Epithelial cell of prostate (primary cell): ENCODE measurements around the gene CD69.

Experiments used
- DNase-seq: peaks from one replicate; pipeline ENCODE4 v3.0.0-alpha.2; 2011; ENCODE audit warnings: low read depth, low spot score
- H3K27ac ChIP-seq: fragments of 450-650 bp; 2 replicates; pipeline ENCODE4 v1.5.1; 2017; ENCODE audit warnings: mild to moderate bottlenecking

CD69 gene

DNA sequence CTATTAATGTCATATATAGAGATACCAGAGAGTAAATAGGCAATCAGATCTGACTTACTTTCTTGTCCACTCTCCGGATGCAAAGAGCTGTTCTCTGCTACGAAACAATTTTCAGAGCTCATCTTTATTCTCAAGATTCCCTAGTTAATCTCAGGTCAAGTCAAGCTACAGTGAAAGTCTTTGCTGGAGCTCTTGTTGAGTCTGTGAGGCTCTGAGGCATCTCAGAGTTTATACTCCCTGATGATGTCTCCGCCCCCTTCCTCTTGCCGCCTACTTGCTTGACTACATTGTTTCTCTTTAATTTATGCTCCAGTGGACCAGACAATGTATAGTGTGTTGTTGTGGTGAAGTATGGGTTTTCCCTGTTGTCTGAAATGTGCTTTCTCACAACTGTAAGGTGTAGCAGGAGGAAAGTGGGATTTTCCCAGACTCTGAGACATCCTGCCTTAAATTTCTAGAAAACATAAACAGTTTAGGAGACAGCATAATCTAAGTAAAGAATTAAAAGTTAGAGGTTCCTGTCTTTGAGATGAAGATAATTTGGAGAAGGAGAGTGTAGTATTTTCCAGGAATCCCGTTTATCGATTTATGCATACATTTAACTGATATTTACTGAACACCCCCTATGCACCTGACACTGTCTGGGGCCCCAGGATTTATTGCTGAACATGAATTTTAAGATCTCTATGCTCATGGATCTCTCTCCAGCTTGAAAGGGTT is at the start of gene CD69:
Gene CD69, minus strand, starts transcription at position 203 of the 720 bp plus-strand sequence. Its CDS starts 81 bp downstream, at position 122.
- no peak for DNase-seq

DNA sequence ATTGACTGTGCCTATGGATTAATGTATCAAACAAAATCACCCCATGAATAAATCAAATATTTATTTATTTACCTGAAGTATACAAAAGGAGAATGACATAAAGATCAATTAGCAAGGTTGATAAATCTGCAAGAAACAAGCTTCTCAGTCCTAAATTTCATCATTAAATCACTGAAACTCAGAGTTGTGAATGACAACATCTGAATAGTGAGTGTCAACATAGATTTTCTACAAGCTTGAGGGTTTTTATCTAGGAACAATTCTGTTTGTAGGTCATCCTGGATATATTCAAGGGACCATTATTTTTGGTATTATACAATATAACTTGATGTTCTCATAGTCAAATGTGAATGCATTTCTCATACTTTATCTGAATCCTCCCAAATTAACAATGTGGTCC is 49.2 kb upstream of the CD69 start:
- no peak for DNase-seq
- no peak overlapping the region for H3K27ac ChIP-seq

More for the DNA sequence above, at the start of gene CD69:
- no peak within 1 kb of the TSS for H3K27ac ChIP-seq

DNA sequence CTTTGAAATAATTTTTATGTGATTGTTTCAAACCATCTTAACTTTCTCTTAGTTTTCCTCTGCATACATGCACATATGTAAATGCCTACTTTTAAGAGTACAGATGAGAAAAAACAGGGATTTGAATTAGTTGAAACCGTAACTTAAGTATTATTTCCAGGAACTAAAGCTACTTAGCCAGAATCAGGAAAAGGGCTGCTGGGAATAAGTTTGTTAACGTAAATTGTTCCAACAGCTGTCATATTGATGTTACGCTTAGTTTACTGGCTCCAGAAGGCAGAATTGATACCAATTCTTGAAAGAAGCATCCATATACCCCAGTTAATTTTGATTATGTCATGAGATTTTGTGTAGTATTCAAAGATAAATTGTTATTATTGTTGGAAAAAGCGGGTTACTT is 48.6 kb upstream of the CD69 start:
- DNase-seq, result no peak
- H3K27ac ChIP-seq, result no peak overlapping the region

DNA sequence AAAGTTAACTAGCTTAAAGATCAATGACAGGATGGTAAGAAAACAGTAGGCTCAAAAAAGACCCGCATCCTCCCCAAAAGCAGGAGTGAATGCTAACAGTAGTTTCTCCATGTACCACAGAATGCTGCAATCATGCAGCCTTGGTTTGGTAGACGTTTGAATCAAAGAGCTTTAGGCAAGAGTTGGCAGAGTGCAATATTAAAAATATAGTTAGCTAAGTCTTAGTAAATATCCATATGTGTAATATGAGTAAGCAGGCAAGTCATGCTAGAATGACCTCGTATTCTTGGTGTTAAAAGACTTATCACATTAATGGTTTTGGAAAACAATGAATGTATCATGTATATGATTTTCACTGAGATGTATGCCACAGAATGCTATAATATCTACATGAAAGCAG is 47.8 kb upstream of the CD69 start:
- H3K27ac ChIP-seq, result no peak overlapping the region
- no peak for DNase-seq

DNA sequence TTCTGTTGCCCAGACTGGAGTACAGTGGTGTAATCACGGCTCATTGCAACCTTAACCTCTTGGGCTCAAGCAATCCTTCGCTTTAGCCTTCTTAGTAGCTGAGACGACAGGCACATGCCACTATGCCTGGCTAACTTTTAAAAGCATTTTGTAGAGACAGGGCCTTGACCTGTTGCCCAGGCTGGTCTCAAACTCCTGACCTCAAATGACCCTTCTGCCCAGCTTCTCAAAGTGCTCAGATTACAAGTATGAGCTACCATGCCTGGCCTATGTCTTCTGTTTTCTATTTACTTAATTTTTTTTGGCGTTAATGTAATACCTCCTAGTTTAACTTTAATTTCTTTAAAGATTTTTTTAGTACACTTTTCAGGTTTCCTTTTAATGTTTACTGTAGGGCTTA is 46.0 kb upstream of the CD69 start:
- no peak for DNase-seq
- no peak overlapping the region for H3K27ac ChIP-seq

DNA sequence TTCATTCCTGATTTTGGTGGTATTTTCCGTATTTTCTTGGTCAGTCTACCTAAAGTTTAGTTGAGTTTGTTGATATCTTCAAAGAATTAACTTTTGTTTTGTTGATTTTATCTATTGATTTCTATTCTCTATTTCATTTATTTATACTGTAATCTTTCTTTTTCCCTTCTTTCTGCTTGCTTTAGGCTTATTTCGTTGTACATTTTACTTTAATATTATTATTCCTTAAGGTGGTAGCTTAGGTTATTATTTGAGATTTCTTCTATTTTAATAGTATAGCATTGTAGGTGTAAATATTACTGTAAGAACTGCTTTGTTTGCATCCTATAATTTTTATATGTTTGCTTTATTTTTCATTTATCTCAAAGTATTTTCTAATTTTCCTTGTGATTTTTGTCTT is 45.2 kb upstream of the CD69 start:
- DNase-seq, result no peak
- no peak overlapping the region for H3K27ac ChIP-seq

DNA sequence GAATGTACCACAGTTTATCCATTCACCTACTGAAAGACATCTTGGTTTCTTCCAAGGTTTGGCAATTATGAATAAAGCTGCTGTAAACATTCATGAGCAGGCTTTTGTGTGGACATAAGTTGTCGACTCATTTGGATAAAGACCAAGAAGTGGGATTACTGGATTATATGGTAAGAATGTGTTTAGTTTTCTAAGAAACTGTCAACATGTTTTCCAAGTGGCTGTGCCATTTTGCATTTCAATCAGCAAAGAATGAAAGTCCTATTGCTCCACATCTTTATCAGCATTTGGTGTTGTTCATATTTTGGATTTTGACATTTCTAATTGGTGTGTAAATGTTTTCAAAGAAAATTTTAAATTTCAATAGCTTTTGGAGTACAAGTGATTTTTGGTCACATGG is 39.3 kb upstream of the CD69 start:
- no peak for DNase-seq
- no peak overlapping the region for H3K27ac ChIP-seq

DNA sequence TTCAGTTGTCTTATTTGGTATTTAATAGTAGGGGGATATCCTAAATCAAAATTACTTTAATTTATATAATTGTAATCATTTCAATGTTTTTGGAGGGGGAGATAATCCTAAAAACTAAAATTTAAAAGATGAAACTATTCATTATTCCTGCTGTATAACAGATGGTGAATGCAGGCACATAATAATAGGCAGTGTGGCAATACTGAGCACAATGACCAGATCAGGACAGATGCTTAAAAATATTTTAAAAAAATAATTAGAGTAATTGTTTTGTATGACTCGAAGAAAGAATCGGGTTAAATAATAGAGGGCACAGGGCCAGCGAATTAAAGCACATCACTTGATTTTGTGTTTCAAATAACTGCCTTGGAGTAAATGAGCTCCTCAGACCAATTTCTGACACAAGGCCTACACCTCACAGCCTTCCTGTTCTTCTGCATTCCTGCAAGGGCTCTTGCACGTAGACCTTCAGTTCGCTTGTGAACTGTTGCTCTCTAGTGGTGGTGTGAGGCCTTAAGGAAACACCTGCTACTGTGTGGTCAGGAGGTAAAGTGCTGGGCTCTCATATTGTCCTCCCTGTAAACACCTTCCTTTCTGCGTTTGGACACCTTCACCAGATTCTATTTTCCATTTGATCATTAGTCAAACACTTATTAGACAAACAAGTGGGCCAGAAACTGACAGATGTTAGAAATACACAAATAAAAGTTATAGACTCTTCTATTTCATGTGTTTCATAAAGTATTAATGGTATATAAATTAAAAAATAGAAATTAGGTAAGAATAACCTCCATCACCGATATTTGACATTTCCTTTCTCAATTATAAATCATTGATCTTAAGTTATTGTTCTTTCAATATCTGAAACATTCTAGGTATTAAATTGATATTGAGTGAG is 37.3 kb upstream of the CD69 start:
- peak; percentile 83 for DNase-seq
- no peak overlapping the region for H3K27ac ChIP-seq

DNA sequence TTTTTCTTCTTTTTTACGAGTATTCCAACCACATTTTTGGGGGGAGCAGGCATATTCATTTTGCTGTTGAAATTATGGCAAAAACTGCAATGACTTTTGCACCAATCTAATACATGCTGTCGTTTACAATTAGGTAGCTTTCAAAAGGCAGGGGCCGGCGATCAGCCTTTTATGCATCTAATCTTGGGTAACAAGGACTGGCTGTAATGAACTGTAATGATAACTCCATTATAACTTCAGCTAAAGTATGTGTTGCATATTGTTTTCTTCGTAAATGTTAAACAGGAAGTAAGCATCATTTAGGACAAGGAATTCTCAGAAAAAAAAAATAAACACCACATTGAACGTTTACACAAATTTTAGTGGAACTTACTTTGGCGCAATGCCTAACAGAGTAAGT is 36.3 kb upstream of the CD69 start:
- DNase-seq, result no peak
- H3K27ac ChIP-seq, result no peak overlapping the region

DNA sequence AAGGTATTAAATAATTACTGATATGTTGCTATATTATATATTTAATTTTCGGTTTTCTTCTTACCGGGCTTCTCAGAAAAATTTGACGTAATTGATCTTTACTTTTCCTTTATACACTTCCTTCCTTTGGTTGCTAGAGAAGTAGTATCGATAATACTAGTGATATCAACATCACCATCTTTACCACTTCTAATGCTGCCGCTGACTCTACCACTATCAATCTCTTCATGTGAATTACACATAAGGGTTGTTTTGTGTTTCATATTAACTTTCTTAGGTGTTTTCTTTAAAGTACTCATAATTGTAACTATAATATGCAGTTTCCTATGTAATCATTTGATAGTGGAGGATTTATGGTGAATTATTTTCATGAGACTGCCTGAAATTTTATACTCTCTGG is 35.6 kb upstream of the CD69 start:
- DNase-seq, result no peak
- no peak overlapping the region for H3K27ac ChIP-seq

DNA sequence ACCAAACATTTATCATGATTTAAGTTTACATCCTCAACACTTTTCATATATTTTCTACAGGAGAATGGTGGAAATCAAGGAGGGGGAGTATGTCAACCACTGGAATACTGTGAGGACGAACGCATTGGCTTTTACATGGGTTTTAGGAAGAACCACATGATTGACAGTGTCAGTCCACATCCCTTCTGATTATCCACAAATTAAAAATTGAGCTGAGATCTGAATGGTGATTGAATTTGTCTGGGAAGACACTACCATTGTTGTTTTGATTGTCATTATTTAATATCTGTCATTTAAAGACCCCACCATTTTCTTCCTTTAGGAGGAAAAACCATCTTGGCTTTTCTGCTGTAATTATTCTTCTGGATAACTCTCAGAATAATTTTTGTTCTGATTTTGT is 35.2 kb upstream of the CD69 start:
- no peak for DNase-seq
- no peak overlapping the region for H3K27ac ChIP-seq

DNA sequence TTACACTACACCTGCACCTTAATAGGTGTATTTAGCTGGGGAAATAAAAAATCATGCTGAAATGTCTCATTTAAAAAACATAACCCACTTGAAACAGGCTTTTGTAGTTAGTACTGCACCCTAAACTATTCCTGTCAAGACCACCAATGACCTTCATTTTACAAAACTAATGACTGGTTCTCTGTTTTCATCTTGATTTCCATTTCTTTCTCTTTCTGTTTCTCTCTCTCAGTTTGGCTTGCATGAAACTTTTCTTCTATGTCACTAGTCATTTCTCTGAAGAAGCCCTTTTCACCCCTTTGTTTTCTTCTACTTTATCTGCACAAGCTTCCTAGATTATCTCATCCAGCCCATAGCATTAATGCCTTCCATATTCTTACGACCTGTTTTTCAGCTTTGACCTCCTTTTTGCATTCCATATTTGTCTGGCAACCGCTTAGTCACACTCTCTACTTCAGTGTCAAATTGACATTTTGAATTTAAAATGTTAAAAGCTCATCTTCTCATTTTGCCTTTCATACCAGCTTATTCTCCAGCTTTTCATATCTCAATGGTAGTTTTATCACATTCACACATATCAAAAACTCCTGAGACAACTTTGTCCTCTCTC is 33.9 kb upstream of the CD69 start:
- no peak for DNase-seq
- no peak overlapping the region for H3K27ac ChIP-seq

DNA sequence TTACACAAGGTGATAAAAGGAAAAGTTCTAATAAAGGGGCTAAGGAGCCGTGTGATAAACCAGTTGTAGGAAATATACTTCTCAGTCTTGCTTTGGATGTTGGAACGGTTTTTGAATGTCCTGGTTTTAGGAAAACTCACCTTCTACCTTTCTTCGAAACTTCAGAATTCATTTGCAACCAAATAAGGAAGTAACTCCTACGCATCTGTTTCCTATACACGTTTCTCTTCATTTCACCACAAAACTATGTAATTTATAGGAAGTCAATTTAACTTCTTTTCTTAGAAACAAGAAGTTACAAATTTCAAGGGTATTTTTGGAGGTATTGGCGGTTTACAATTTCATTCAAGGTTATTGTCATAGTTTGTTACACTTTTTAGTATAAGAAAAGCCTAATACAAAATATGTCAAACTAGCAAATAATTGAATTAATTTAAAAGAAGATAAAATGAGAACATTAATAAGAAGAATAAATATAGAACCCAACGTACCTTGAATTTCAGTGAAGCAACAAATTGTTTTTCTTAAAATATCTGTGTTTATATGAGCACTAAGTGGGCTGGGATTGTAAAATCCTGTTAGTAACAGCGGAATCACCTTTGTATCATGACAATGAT is 33.2 kb upstream of the CD69 start:
- no peak overlapping the region for H3K27ac ChIP-seq
- no peak for DNase-seq

DNA sequence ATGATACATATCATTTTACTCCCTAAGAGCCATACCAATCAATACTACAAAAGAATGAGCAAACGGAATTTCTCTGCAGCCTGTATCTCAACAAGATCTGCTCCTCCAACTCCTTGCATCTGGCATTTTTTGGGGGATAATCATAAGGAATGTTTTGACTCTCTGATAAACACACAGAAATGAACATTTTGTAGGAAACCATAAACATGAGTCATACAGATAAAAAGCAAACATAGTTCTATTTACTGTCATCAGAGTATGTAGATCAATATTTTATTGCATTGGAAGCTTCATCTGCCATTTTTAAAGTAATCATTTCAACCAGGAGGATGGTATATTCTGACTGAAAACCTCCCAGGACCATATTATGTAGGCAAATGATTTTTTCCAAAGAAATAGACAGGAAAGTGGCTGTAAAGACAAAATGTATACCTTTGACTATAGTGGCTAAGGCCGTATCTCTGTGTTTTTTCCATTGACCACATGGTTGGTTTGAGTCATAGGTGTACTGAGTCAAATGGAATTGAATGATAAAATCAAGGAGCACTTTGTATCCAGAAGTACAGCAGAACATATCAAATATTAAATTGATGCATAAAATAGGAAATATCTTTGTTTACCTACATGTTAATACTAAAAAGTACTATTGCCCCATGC is 32.4 kb upstream of the CD69 start:
- no peak for DNase-seq
- H3K27ac ChIP-seq, result no peak overlapping the region

DNA sequence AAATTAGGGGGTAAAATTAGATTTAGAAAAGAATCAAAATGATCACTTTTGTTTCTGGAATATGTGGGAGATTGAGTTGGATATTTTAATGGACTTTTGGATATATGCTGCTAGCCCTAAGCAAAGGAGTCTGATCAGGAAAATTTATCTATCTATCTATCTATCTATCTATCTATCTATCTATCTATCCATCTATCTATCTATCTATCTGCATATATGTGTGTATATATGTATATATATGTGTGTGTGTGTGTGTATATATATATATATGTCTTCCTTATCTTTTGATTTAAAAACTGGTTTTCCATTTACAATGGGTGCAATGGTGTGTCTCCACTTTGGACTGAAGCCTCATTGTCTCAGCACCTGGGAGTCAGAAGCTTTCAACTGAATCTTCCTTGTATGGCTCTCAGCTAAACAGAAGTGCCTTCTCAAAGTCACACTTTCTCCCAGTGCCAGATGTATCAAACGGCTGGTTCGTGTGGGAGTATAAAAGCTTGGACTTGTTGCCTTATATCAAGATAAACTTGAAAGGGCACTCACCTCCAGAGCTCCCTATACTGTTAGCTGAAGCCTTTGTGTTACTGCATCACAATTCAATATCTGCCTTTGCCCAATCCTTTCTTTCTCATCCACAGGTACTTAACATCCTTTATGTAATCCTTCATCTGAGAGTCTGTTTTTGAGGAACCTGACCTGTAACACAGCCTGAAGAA is 31.6 kb upstream of the CD69 start:
- no peak for DNase-seq
- H3K27ac ChIP-seq, result no peak overlapping the region

DNA sequence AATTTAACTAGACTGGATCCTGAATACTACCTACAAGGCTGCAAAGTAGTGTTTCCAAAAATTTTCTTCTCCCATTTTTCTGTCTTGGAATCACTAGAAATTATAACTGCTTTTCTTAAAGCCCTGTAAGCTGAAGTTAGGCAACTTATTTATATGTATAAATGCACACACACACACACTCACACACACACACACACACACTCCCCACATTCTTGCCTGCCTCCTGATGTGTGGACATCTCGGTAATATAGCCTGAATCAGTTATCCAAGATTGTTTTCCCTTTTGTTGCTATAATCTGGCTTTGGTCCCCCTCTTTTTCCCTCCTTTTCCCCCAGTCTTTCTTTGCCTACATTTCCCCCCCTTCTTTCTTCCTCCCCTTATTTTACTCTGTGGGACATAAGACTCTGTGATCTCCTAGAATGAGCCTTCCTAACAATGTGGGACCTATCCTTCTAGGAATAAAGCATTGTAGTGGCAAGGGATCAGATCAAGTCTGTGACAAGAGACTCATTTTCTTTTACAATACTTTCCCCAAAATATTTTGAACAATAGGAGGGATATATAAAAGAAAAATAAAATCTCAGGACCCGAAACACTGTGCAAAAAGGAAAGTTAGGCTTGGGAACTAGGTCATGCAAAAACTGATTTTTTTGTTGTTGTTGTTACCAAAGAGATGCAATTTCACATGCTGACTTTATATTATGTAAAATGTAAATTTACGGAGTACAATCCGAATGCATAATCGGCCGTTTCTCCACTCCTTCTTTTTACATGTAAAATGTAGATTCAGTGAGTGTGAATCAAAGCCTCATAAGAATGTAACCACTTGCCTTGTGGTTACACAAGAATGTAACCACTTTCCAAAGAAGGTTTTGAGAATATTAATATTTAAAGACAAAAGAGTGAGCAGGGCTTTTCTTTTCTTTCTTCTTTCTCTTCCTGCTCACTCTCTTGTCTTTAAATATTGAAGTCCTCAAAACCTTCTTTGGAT is 26.3 kb upstream of the CD69 start:
- no peak overlapping the region for H3K27ac ChIP-seq
- no peak for DNase-seq

DNA sequence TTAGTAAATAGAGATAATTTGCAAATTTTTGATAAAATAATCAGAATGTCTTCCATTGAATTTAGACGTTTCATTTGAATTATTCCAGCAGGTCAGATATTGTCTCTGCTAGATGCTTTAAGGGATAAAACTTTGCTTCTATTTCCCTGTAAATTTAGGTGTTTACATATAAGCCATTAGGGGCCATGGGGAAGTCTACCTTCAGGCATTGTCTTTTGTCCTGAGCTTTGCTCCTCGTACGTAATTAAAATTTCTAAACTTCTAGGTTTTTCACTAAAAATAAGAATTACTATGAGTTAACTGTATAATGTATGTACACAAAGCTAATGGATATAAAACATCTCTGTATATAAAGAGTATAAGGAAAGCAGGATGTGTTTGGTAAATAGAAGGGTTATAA is 24.1 kb upstream of the CD69 start:
- DNase-seq, result no peak
- H3K27ac ChIP-seq, result no peak overlapping the region

DNA sequence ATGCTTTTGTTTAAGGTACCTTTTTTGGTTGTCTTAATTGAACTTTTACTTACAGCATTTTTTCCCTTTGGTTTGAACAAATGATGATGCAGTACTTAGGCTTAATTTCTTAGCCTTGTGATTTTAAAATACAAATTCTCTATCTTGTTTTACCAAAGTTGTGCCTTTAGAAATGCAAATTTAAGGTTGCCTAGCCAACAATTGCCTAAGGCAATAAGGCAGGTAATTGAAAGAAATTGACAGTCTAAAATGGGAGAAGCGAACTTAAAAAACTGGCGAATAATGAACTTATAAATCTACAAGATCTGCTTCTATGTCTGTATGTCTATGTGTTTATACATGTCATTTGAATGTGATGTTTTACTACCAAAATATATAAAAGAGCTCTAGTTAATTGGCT is 23.6 kb upstream of the CD69 start:
- no peak overlapping the region for H3K27ac ChIP-seq
- DNase-seq, result no peak
